Effector CD4-positive, alpha-beta T cell (primary cell): ENCODE results near the gene OR2A1. TPM values are rescaled to one million over a fixed set of nuclear protein-coding genes. Genes with fewer than 3 reads are reported as not detected.
"Not testable (repeated sequence)": the region's sequence is repeated elsewhere in the genome, so short reads cannot be mapped to it uniquely, and the experiment has no call there.

Experiments used
- DNase-seq: peaks from one replicate; pipeline ENCODE4 v3.0.0-alpha.2; 2020
- total RNA-seq: gene quantifications from one replicate; lab custom pipeline; 2026; lab: John Stamatoyannopoulos, UW

OR2A1 gene
- total RNA-seq, result not detected

DNA sequence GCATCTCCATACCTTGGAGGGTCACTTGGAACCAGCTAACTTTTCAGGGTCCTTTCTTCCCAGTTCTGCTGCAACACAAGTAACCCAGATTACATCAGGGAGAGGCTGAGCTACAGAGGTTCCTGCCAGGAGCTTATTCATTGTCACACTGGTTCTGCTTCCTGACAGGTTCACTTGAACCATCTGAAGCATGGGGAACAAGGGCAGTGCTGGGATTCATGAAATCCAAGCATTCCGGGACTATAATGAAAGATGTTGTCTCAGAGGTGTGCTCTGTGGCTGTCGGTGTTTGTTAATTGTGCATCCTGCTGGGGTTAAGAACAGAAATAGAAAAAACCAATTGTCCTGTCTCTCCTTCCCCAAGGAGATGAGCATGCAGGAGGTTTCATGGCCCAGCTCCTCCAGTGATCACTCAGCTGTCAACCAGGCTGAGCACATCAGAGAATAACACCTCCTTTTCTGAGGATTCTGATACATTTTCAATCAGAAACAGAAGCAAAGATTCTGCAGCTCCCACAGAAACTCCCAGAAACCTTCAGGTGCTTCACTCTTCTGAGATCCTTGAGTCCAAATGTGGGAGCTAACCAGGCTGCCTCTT is at the start of gene OR2A1:
OR2A1 (plus strand) TSS at position 548 of the 598 bp plus-strand sequence. CDS start 5,706 bp downstream, outside the sequence.
- not testable (repeated sequence) for DNase-seq

GRCh38 chr7:144264692-144265091 is 47.5 kb upstream of the OR2A1 start, which contains the start of gene OR2A7:
Gene OR2A7, minus strand, starts transcription at chr7:144264792. Its CDS starts 5,164 bp downstream, at chr7:144259628.
- not testable (repeated sequence) for DNase-seq

GRCh38 chr7:144269188-144269587 is 43.0 kb upstream of the OR2A1 start, which contains the start of gene CTAGE8:
Gene CTAGE8, minus strand, starts transcription at chr7:144269288. Its CDS starts 38 bp downstream, at chr7:144269250.
- not testable (repeated sequence) for DNase-seq

DNA sequence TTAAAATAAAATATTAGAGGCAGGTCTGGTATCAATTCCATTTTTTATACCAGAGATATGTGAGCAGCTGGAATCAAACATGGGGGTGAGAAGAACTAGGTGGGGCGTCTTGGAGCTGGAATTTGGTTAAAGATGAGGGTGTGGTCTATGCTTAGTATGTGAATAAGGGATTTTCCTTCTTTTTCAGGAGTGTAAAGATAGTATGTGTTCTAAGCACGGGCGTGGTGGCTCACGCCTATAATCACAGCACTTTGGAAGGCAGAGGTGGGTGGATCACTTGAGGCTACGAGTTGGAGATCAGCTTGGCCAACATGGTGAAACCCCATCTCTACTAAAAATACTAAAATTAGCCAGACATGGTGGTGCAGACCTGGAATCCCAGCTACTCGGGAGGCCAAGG is 36.9 kb upstream of the OR2A1 start:
- not testable (repeated sequence) for DNase-seq

DNA sequence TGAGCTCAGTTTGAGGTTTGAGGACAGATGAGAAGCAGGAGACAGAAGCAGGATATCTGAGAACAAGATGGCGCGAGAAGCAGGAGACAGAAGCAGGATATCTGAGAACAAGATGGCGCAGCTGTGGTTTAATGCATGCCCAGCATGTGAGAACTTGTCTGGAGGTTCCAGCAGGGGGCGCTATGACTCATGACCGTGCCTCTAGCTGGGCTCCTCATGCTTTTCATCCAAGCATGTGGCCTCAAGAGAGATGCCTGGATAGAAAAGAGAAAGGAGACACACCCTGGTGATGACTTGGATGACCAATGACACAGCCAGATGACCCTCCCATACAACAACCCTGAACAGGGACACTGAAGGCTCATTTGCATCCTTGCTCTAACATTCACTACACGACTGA is 32.2 kb upstream of the OR2A1 start:
- DNase-seq, result not testable (repeated sequence)

DNA sequence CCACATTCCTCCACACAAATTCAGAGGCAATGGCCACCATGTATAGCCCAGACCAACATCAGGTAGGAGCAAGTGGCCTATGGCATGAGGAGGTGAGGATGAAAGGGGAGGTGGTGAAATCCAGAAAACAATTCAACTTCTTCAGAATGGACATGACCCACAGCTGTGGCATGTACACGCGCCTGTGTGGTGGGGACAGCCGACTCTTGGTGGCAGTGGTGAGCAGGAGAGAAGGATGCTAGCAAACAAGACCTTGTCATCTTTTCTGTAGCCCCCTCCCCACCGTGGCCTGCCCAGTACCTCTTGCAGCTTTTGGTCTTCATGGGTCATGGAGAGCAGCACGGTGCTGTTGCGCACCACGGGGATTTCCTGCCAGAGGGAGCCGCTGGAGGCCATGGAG is 30.2 kb upstream of the OR2A1 start:
- not testable (repeated sequence) for DNase-seq

DNA sequence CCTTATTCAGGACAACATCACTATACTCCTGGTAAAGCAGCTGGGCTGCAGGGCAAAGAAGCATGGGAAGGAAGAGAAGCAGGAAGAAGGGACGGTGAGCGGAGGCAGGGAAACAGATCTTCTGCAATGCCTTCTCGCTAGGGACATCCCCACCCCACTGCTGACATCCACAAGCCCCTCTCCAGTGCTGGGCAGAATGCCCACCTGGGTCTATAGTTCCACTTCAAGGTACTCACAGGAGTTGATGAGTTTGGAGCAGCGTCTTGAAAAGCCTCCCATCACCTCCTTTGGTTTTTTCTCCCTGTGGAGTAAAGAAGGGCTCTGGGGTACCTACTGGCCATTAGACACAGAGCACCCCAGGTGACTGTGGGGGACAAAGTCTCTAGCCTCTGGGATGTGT is 29.7 kb upstream of the OR2A1 start:
- DNase-seq, result not testable (repeated sequence)

GRCh38 chr7:144283716-144284115 is 28.5 kb upstream of the OR2A1 start:
- not testable (repeated sequence) for DNase-seq

- DNase-seq, result not testable (repeated sequence)
Observed at GRCh38 chr7:144287171-144287784, 24.9 kb upstream of the OR2A1 start.

DNA sequence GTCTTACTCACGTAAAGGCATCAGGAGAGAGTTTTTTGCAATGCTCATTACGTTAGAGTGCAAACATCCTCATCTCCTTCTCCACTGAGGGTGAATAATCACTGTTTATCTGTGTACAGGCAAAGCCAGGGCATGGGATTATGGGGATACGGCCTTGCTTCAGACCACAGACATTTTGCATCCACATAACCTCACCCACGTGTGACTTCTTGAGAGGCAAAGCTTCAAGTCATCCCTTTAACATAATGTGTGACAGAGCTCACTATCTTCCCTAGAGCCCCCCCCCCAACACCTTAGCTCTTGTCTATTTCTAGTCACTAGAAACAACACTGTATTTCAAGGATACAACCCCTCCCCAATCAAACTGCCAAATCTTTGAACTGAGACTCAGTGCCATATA is 20.6 kb upstream of the OR2A1 start:
- not testable (repeated sequence) for DNase-seq

DNA sequence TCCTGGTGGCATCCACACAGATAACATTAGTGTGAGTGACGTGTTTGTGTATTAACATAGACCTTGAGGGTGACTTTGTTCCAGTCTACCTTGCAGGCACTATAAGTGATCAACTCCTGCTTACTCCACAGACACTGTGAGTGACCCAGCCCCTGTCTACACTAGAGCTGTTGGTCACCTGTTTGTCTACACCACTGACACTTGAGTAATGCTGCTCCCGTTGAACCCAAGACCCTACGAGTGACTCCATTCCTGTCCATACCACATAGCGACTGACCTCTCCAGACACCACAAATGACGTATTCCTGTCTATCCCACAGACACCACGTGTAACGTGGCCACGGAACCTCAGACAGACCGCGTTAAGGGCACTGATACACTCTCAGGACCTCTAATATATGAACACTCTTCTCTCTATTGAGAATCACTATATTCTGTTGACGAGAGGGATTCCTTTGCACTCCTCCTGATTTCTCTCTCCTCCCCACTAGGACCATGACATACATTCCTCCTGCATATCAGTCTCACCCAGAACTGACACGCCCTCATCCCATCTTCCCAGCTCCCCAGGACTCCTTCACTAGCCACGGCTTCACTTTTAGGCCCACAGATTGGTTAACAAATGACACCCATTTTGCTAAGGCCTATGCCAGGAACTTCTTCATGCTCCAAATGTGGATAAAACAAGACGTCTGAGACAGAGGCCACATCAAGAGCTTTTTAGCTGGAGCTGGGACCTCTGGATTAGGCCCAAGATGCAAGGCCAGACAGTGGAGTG is 19.6 kb upstream of the OR2A1 start:
- DNase-seq, result not testable (repeated sequence)

- not testable (repeated sequence) for DNase-seq
Observed at GRCh38 chr7:144293794-144294499, 18.3 kb upstream of the OR2A1 start.

GRCh38 chr7:144302578-144303303 is 9.5 kb upstream of the OR2A1 start:
- not testable (repeated sequence) for DNase-seq

DNA sequence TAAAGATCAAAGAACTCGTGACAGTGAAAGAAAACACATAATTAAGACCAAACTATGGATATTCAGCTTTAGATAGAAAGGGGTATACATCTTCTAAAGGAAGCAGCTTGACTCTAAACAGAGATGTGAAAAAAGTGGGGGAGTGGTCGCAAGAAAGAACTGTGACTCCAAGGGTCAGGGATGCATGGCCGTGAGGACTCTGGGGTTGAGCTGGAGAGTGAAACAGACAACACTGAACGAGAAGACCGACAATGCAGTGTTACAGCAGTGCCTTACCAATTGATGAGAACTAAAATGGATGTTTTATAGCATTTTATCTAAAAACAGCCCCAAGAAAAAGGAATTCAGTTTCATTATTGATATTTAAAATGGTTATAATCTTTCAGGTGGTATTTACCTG is 8.6 kb upstream of the OR2A1 start:
- DNase-seq, result not testable (repeated sequence)

DNA sequence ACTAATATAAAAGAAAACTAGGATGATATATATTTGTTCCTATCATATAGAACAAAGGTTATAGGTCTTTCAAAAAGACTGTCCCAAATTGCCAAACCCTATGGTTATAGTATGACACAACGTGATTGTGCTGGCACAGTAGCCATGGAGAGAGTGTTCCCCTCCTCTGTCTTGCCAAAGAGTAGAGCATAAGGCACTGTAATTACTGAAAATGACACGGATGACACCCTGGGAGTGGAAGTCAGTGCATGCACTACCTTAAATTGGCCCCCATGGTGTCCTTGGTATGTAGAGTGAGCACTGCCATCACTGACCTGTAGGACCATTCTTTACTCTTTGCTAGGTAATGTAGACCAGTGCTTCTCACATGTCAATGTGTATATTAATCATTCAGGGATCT is 7.1 kb upstream of the OR2A1 start:
- DNase-seq, result not testable (repeated sequence)

GRCh38 chr7:144309702-144310101 is 2.5 kb upstream of the OR2A1 start:
- DNase-seq, result not testable (repeated sequence)

DNA sequence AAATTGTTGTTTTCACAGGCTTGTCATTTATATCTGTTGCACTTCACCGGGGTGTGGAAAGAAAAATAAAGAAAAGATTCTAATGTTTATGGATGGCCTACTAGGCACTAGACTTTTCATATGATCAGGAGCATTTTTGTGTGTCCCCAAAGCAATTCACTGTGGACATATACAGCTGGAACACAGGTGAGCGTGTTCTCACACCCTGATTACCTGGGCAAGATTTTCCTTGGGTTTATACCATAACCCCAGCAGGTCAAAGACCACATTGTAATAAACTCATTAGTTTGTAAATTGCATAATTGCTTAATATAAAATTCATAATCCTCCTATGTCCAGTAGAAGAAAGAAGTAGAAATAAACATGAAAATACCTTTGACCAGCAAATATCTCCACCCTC is 1.0 kb upstream of the OR2A1 start:
- not testable (repeated sequence) for DNase-seq

GRCh38 chr7:144317537-144317936 is 5.3 kb downstream of the OR2A1 start:
- DNase-seq, result not testable (repeated sequence)

DNA sequence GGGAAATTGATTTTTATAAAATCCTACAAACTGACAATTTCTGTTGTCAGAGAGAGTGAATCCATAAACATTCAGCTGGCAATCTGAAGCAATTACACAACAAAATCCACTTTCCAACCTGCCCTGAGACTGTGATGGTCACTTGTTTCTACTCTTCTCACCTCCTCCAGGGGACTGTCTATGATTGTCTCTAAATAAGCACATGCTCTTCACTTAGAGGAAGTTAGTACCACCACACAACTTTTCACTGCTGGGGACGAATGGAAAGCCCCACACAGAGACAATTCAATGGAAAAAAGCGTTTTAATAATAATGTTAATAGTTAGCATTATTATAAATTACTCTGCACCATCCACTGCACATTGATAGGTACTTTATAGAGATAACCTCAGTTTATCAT is 7.3 kb downstream of the OR2A1 start:
- not testable (repeated sequence) for DNase-seq

- DNase-seq, result not testable (repeated sequence)
Observed at GRCh38 chr7:144321677-144322206, 9.5 kb downstream of the OR2A1 start.

DNA sequence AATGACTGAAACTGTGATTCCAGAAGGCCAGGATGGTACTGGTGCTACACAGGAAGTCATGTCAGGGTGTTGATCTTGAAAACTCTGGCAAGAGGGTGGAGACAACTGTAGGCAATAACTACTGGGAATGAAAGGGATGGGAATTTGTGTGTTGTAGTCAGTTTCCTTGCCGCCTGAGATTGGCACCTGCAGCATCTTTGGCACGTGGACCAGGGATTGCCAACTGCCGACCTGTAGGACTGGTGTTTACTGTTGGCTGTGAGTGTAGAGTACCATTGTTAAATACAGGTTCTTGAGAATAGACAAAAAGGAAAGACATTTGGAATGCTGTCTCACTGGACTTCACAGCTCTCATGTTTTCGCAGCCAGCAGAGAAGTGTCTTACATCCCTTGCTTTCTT is 11.1 kb downstream of the OR2A1 start:
- DNase-seq, result not testable (repeated sequence)

GRCh38 chr7:144325868-144326267 is 13.6 kb downstream of the OR2A1 start:
- not testable (repeated sequence) for DNase-seq
